Right lobe of liver (tissue), 4 donors: ENCODE measurements around the gene SERPINA4.

Source experiments
- CTCF ChIP-seq, 4 donors: fragments of 200-600 bp in 3 of 4; fragments of 450-650 bp in 1 of 4; IDR thresholded peaks; one replicate each; pipeline versions ENCODE4 v1.5.1 to v1.8.0; 2016 to 2022; ENCODE audit warnings: antibody characterized with exemption in 4 of 4, mild to moderate bottlenecking in 2 of 4
- POLR2A ChIP-seq: fragments of 450-650 bp; IDR thresholded peaks from one replicate; pipeline ENCODE4 v1.6.1; 2017; ENCODE audit warnings: antibody characterized with exemption, mild to moderate bottlenecking
- donor health status: DM: no; HTN: no; CAD: no.
- donor health status: DM: no; HTN: no; CAD: no.
- donor health status: DM: no; HTN: yes; CAD: no.

DNA sequence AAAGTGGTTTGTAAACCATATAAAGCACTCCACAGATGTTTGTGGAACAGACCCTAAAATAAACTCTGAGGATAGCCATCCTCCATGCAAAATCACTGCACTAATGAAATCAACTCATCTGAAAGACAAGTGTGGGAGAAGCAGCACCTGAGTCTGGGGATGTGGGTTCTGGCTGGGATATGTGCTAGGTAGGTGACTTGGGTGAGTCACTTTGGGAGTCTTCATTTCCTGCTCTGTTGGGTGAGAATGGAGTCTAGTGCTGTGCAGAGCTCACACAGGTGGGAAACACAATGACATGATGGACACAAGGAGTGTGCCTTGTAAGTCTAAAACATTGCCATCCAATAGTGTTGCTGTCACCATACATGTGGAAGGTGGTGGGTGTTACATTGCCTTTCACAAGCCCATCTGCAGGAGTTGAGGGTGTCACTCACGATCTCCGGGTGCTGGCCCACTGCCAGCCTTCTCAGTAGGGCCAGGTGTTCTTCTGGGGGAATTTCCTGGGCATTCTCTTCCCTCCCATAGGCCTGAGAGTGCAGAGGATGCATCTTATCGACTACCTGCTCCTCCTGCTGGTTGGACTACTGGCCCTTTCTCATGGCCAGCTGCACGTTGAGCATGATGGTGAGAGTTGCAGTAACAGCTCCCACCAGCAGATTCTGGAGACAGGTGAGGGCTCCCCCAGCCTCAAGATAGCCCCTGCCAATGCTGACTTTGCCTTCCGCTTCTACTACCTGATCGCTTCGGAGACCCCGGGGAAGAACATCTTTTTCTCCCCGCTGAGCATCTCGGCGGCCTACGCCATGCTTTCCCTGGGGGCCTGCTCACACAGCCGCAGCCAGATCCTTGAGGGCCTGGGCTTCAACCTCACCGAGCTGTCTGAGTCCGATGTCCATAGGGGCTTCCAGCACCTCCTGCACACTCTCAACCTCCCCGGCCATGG, 2.0 kb downstream of the SERPINA4 start:
- no peak for TF ChIP-seq CTCF (IDR thresholded peaks at IDR 0.05)
- no peak for TF ChIP-seq POLR2A
